ENCODE data around the gene PTPRM.

The PTPRM gene

DNA sequence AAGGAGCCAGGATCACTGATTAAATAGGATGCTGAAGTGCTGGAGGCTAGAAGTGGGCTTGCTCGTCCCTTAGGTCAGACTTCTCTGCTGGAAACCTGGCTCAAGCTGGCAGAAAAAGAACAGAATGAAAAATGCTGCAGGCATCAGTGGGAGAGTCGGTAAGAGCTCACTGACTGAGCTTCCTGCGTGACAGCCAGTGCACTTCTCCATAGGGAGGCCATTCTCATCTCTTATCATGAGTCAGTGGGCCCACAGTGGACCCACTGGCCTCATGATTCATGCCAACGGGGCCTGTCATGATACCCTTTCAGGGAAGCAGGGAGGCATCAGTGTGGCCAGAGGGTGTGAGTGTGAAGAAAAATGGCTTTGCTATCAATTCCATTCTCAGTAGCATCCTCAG is 498.2 kb downstream of the PTPRM start:
- no peak for DNase-seq

DNA sequence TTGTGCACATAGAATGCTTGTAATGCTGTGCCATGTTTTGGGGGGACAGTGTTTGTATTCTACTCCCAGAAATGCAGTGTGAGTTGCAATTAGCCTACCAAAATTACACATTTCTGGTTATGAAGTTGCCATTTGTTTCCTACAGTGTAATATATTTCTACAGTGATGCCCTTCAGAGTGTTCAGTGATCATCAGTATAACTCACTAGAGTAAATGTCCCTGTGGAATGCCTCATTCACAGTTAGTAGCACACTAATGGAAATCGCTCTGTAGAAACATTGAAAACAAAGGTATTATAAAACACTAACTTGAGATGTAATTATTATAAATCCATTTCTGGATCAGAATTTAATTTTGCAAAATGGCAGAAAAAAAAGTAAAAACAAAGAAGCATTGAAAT is 498.7 kb downstream of the PTPRM start:
- DNase-seq = no peak

DNA sequence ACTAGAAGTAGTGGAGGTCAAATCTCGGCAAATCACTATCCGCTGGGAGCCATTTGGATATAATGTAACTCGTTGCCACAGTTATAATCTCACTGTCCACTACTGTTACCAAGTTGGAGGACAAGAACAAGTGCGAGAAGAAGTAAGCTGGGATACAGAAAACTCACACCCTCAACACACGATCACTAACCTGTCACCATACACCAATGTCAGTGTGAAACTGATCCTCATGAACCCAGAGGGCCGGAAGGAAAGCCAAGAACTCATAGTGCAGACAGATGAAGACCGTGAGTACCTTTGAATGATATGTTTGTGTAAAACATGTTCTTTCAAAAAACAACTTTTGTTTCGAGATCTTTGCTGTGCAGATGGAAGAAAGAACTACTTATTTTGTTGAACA is 502.6 kb downstream of the PTPRM start:
- DNase-seq = no peak

DNA sequence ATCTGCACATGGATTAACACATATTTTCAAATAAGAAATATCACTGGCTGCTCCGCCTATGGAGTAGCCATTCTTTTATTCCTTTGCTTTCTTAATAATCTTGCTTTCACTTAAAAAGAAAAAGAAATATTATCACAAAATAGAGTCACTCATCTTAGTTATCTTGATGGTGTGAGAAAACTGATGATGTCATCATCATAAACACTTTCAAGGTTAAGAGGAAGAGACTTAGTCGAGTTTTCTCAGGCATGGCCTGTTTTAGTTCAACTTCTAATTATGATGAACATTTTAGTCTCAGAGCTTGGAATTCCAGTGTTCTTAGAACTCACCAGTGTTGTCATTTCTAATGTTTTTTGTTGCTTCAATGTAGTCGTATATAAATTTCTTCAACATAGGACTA is 506.1 kb downstream of the PTPRM start:
- no peak for DNase-seq

DNA sequence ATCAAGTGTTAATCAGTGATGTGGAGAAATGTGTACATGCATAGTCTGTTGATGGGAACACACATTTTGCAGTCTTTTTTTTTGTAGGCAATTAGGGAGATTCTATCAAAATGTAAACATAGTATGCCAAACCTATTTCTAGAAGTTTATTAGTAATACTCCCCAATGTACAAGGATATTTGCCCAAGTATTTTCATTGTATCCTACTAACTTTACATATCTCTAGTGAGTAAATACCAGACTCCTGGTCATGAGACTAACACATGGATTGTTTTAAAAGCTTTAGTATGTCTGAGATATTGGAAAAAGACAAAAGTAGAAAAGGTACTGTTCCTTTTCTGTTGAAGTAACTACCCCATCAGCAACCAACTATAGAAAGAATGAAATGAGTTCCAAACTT is 513.0 kb downstream of the PTPRM start:
- DNase-seq = no peak

DNA sequence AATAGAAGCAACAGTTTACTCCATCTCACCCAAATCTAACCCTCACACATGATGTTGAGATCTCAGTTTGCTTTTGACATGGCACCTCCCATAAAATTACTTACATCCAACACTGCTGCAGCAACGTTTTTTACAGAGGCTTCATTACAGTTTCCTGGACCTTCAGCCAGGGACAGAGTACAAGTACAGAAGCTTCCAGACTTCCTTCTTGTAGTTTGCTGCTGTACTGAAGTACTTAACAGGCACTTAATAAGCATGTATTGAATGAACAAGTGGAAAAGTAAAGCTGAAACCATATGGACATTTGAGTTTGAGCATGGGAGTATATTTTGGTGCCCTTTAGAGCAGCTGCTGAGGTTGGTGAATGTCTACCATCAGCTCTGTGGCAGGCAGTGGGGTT is 514.2 kb downstream of the PTPRM start:
- no peak for DNase-seq

DNA sequence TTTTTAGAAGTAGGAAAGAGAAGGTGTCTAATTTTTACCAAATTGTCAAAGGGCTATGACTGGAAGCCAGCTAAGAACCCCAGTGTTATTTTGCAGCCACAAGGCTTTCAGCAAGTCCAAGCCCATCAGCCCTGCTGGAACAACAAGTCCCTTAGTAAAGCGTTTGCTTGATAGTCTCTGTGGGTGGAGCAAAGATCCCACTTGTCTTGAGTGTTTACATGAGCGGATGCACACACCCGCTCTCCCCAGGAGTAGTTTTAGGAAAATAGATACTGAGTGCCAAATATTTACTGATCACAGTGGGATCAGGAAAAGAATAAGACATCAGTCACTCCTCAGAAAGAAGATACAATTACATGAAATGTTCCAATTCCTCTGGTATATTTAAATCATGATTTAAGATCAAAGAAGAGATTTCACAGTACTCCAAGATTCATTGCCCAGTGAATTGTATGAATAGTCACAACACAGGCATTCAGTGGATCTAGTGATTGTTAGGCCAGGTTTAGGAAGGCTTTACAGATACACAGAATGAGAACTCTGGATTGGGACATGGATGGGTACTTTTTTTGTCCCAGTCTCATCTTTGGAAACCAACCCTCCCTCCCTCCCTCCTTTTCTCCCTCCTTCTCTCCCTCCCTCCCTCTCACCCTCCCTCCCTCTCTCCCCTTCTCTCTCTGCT is 514.9 kb downstream of the PTPRM start:
- no peak for DNase-seq

DNA sequence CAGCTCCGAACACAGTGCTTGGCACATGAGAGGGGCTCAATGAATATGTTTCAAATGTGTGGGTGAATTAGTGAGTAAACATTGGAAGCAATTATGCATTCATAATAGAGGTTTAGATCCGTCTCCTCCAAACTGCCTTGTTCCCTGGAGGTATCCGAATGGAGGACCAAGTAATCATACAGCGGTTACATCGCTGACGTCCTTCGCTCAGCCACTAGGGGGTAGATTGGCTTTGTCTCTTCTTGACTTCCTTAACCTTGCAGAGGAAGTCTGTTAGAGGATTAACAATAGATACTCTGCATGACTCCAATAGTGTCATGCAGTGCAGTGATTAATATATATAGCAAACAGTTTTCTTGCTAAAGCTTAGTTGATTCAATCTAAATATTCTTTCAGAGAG is 517.0 kb downstream of the PTPRM start:
- DNase-seq = no peak

DNA sequence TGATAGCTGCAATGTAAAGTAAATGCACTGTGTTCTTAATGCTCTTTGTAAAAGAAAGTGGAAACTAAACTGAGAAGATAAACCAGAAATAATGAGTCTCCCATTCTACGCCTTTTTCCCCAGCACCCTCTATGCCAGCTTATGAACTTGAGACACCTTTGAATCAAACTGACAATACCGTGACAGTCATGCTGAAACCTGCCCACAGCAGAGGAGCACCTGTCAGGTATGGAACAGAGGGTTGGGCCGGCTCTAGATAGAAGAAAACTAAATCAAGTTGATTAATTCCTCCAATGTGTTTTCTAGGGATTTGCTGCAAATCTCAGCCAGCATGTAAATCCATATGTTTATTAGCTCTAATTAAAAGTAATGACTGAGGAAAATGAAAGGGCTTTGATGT is 521.5 kb downstream of the PTPRM start:
- no peak for DNase-seq

DNA sequence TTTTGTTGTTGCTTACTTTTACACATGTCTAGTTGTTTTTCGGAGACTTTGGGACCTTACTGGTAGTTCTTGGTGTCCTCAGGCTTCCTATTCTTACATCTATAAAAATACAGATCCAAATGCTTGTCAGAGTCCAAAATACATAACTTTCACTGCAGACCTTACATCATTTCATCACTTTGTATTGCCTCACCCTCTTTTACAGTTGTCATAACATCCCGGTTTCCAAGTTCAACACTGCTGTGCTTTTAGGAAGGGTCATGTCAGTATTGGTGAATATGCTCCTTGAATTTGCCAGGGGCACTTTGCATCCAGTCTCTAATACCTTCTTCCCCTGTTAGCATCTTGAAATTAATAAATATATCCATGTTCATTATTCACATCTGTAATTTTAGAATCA is 523.9 kb downstream of the PTPRM start:
- DNase-seq = no peak

DNA sequence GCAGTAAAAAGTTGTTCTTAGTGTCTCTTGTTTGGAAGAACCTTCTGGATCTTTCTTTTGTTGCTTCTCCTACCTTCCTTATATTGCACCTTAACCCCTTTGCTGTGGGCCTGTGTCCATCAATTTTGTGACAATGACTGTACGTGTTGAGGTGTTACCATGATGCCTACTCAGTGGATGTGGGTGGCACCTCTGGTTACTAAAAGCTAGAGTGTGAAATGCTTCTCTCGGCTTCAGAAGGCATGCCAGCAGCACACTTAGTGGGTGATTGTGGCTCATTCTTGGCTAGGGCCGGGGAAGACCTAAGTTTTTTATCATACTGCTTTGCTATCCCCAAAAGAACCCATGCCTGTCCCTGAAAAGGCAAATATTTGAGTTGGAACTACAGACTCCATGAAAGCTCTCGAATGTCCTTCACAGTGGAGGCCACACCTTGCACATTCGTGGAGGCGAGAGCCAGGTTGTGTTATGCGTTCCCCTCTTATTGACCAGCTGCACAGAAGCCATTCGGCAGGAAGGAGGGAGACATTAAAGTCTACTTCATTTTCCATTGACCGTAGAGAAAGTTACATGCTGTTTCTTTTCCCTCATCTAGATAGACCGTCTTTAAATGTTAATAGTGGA is 528.9 kb downstream of the PTPRM start:
- DNase-seq = no peak

DNA sequence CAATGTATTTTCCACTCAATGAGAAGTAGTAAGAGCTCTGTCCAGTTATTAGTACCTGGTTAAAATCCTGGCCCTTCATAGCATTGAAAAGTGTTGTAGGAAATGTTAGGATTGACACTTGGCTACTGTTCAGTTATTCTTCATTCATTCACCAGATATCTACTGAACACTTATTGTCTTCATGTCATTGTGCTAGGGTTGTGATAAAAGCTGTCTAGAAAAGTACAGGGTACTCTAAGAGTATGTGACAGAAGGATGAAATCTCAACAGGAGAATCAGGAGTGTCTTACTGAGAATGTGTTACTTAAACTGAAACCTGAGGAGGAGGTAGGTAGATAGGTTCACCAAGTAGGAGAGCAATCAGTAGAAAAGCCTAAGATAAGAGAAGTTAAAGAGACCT is 530.3 kb downstream of the PTPRM start:
- no peak for DNase-seq

DNA sequence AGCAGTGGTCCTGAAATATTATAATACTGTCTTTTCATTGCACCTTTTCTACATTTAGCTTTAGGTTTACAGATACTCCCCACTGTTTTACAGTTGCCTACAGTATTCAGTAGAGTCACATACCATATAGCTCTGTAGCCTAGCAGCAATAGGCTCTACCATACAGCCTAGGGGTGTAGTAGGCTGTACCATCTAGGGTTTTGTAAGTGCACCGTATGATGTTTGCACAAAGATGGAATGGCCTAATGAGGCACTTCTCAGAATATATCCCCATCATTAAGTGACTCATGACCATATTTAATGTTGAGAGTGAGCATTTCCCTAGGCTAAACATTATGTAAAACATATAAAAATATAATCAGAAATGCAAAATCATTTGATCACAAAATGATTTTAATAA is 530.8 kb downstream of the PTPRM start:
- no peak for DNase-seq

DNA sequence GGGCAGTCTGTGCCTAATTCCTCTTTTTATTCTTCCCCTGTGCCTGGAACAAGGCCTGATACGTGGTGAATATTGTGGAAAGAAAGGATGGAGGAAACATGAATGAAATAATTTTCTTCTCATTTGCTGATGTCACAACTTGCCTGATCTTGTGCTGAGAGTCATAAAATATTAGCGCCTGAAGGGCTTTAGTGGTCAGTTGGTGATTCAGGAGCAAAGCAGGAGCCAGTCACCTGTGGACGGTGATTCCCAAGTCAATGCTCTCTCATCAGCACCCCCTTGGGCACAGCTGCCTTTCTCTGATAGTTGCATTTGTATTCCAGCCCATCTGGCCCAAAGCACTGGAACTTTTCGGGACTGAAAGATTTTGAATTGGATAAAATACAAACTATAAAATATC is 539.5 kb downstream of the PTPRM start:
- DNase-seq = no peak

DNA sequence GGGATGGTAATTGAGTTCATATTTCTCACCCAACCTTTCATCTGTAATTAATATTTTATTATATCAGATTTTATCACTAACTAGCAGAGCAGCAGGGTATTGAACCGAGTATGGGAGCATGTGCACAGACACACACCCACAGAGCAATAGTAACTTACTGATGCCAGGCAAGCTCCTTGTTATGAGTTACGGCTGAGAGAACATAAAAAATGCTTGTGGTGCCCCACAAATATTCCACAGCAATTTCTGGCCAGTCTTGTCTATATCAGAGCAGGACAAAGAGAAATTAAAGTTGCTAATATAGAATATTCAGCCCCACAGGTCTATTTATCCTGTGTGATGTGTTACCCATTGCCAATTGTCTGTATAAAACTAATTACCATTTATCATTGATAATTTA is 540.3 kb downstream of the PTPRM start:
- no peak for DNase-seq

DNA sequence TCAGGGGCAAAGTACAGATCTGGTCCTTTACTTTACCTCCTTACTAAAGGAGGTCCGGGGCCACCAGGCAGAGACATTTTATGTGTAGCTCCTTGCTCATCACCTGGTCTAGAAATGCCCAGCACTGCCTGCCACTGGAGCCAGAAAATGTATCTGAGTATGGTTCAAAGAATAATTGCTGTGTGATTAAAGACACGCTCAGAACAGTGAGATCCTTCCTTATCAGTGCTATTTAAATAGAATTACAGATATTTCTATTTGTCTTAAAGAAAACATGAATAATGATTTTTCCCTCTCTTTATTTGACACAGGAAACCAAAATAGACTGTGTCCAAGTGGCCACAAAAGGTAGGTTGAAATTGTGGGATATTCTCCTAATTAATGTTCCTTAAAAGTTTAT is 547.4 kb downstream of the PTPRM start:
- DNase-seq = no peak

DNA sequence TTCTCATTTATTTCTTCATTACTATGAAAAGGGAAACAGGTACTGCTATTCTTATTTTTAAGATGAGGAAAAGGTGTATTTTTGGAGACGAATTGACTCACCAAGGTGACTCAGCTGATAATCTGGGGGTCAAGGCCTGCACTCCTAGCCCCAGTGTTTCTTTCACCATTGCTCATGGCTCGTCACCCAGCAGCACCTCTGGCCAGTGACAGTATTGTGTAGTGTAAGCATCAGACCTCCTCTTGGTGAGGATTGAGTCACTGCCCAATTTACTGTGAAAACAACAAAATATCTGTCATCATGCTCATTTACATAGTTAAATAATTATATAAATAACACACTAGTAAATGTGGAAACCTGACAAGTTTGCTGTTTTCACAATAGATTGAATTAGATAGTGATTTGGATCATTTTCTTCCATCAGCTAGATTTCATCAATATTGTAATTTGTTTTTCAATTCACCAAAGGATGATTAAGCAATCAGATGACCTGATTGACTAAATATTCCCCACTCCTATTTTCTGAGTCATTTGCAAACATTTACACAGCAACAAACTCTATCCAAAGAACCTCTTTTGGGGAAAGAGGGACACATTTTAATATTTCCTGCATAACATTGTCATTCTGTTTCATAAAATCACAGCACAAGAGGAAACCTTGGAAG is 549.4 kb downstream of the PTPRM start:
- no peak for DNase-seq

DNA sequence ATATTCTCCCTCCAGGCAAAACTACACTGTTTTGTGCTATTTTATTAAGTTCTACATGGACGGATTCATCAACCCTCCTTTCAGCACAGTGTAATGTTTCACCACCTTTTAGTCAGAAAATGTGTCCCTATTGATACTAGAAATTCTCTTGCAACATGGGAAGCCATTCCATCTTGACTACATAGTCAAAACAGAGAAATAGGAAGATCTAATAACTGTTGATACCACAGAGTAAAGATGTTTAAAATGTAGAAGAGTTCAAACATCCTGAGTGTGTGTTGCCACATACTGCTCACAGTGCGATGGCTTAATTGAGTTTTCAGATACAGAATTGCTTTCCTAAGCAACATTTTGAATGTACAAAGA is 549.9 kb downstream of the PTPRM start:
- DNase-seq = no peak

DNA sequence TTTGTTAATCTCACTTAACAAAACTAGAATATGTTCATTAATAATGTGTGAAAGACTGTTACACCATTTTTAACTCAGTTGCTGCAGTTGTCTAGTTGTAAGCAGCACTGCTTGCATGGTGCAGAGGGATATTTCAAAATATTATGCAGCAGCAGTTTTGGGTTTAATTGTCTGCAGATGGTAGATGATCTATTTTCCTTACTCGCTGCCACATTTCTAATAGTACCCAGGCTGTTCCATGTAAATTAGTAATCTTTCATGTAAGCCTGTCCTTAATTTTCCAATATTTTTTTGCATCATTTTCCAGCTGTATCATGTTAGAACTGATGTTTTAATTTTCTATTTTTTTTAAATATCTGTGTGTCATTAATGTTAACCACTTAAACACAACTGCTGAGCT is 554.0 kb downstream of the PTPRM start:
- no peak for DNase-seq

DNA sequence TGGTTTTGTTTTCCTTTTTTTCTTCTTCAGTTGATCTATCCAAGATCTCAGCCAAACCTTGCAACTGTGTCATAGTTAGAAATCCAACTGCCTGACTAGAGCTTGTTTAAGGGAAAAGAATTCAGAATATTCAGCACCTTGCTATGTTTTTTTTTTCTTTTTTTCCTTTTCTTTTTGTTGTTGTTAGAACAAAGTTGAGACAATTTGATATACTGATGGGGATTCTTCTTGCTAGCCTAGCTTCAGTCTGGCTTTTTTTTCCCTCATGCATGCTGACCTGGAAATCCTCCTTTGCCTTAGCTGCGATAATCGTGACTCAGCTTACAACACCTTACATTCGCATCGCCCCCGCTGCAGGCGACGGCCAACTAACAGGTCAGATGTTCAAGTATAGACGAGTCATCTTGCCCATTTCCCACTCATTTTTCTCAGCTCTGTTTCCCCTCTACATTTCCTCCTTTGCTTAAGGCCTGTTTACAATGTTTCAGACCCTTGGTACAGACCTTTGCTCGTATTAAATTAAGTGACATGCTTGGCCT is 554.9 kb downstream of the PTPRM start:
- DNase-seq = no peak

DNA sequence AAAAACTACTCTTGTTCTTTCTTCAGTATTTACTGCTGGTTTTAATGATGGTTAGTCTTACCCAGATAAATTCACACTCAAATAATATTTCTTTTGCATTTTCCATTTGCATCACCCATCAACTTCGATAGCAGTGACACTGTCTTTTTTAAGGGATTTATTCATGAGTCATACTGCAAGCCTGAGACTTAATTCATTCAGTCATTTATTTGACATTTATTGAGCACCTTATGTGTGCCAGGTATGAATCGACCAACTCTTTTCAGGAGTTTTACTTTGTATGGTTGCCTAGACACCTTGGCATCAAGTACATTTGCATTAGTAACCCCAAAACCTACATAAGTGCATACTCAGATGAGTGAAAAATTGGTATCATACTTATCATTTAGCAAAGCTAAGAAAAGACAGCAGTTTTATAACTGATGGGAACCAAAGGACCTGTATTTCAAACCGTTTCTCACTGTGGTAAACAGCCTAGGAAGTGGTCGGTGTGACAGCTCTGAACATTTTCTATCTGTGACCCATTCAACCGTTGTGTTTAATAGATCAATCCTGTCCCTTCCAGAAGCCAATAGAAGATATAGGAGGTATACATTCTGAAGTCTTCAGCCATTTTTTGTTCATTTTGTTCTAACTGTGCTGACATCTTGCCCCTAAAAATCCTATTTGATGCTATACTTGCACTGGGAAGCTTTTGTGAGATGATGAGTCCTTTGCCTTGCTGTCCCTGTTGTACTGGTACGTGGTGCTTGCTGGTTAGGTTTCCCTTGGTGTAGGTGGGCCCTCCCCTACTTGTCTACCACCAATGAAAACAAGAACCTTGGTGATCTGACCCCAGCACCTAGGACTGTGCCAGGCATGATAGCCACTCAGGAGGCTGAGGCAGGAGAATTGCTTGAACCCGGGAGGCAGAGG is 557.4 kb downstream of the PTPRM start:
- no peak for DNase-seq

DNA sequence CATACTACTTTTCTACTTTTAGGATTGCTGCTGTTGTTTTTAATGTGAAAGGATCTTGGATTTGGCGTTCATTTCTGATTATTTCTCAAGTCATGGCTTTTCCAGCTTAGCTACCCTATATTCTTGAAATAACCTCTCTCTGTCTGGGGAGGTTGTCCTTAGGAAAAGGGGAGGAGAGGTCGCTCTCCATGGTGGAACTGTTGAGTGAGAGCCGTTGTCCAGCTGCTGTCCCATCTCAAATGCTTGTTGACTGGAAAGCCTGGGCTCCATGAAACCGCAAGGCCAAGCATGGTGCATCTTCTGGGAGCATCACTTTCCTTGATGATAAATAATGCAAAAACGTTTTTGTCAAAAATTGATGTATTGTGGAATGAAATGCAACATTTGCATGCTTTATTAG is 563.0 kb downstream of the PTPRM start:
- no peak for DNase-seq

DNA sequence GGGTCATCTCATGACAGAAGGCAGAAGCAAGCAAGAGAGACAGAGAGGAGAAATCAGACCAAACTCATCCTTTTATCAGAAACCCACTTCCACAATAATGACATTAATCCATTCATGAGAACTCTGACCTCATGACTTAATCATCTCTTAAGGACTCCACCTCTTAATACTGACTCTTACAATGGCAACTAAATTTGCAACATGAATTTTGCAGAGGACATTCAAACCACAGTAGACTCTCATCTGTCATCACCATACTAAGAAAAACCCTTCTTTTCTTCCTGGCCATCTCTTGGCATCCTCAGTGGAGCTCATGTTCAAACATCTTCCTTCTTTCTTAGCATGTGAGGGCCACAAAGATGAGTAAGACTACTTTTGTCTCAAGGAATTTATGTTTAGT is 565.9 kb downstream of the PTPRM start:
- no peak for DNase-seq

All from retina (tissue), 1 donor.